Lung (tissue), 12 donors: Measurements from ENCODE around the gene MLEC. TPM values are rescaled to one million over a fixed set of nuclear protein-coding genes. Genes with fewer than 3 reads are reported as not detected.

Experiments used
- ATAC-seq: fragments of 200-7000 bp; cut with Tn5 transposase; one replicate; pipeline ENCODE4 v1.9.1; 2020; ENCODE audit warnings: moderate number of reproducible peaks; ENCODE audit not compliant: insufficient read depth, low FRiP score
- DNase-seq, 3 donors: peaks; one replicate each; pipeline ENCODE4 v3.0.0-alpha.2; 2013 to 2017
- H3K27ac ChIP-seq, 2 donors: one replicate each; pipeline ENCODE4 v1.5.1; 2013; ENCODE audit warnings: mild to moderate bottlenecking in 2 of 2, moderate library complexity in 2 of 2, control low read depth in 1 of 2, inconsistent platforms in 1 of 2, low read depth in 1 of 2, low read length in 1 of 2
- H3K27me3 ChIP-seq, 3 donors: one replicate each; pipeline ENCODE4 v1.5.1; 2013; ENCODE audit warnings: low read length in 2 of 3; ENCODE audit not compliant: control insufficient read depth in 3 of 3, insufficient read depth in 3 of 3
- H3K36me3 ChIP-seq, 4 donors: one replicate each; pipeline ENCODE4 v1.5.1; 2013; ENCODE audit warnings: low read length in 4 of 4, mild to moderate bottlenecking in 1 of 4, moderate library complexity in 1 of 4; ENCODE audit not compliant: control insufficient read depth in 4 of 4, insufficient read depth in 4 of 4
- H3K4me1 ChIP-seq, 5 donors: one replicate each; pipeline ENCODE4 v1.5.1; 2013; ENCODE audit warnings: low read length in 5 of 5, mild to moderate bottlenecking in 2 of 5, moderate library complexity in 1 of 5; ENCODE audit not compliant: control insufficient read depth in 5 of 5, insufficient read depth in 5 of 5
- H3K4me3 ChIP-seq: one replicate; pipeline ENCODE4 v1.5.1; 2013; ENCODE audit warnings: mild to moderate bottlenecking, control low read depth, moderate library complexity
- H3K9ac ChIP-seq, 2 donors: one replicate each; pipeline ENCODE4 v1.5.1; 2013; ENCODE audit warnings: low read length in 2 of 2, control low read depth in 1 of 2; ENCODE audit not compliant: insufficient read depth in 1 of 2
- H3K9me3 ChIP-seq, 4 donors: one replicate each; pipeline ENCODE4 v1.5.1; 2013; ENCODE audit warnings: low read length in 3 of 4, mild to moderate bottlenecking in 1 of 4, moderate library complexity in 1 of 4; ENCODE audit not compliant: control insufficient read depth in 4 of 4, insufficient read depth in 3 of 4
- WGBS, 2 donors: extraction: QIAGEN DNeasy Blood & Tissue Kit; methylation state at CpG; one replicate each; pipeline ENCODE4 v1.1.7; 2013; 5-methylcytosine and 5-hydroxymethylcytosine counted together
- polyA plus RNA-seq, 2 donors: library from polyadenylated mRNA; stranded (reverse); fragments of 200-250 nt; gene quantifications; one replicate each; pipeline ENCODE4 v1.2.1, GENCODE V29; 2013
- total RNA-seq, 2 donors: library from RNA; depleted of rRNA in 1 of 2; stranded (reverse); fragments of >200 nt in 1 of 2; gene quantifications; one replicate each; pipeline ENCODE4 v1.2.1, GENCODE V29; 2014 to 2021
- TF ChIP-seq, protein P1 (sequence below): IDR thresholded peaks from 2 replicates; pipeline ENCODE4 v1.5.1; 2012; ENCODE audit warnings: mild to moderate bottlenecking; ENCODE audit errors: control extremely low read depth, extremely low read depth
- donor health status: control.
- donor health status: control.
- donor health status: Bipolar disorder and iron deficiency.
- donor health status: healthy.
- donor health status: DM: yes; HTN: yes; CAD: no.

MLEC gene
- total and polyA plus RNA-seq, 4 donors, result 34.1 to 161 (median 53.7) TPM

DNA sequence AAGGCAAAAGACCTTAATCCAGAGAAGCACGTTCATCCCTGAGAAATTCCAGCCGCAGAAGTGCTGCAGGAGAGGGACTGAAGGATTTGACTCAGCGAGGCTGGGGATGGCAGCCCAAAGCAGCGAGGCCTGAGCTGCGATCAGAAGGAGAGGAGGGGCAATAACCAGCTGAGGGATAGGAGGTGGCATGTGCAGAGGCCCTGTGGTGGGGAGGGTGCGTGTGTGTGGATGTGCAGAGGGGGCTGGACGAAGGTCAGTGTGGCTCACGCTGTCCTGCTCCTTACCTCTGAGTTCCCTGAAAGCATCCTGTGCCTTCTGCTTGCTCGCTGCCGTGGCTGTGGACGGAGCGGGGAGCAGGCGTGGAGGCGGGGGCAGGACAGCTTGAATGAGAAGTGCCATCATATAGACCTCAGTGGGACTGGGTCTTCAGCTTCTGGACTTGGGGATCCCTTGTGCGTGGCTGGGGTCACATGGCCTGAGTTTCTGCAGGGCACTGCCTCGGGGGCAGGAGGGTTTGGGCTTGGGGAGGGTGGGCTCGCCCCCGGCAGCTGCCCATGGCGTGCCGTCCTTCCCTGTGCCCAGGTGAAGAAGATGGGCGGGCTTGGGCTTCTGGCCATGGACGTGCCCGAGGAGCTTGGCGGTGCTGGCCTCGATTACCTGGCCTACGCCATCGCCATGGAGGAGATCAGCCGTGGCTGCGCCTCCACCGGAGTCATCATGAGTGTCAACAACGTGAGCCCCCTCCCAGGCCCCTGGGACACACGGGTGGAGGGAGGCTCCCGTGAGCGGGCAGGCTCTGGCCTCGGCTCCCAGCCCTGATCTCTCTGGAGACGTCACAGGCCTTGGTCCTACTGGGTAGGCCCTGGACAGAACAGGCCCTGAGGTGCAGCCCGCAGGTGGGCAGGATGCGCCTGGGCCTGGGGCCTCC, 49.7 kb downstream of the MLEC start:
- H3K9me3 ChIP-seq, result no peaks in the 10 kb centered on the region
- WGBS, 2 donors, result 93 to 96% methylated on average over 38 of the region's 38 CpGs
- no peak overlapping the region for H3K27ac ChIP-seq
- H3K4me1 ChIP-seq, result no peaks in the 10 kb centered on the region
- H3K9ac ChIP-seq, result no peak overlapping the region
- no peaks in the 10 kb centered on the region for H3K27me3 ChIP-seq
- DNase-seq (no peak), ATAC-seq (no peak)
- TF ChIP-seq, protein P1, sequence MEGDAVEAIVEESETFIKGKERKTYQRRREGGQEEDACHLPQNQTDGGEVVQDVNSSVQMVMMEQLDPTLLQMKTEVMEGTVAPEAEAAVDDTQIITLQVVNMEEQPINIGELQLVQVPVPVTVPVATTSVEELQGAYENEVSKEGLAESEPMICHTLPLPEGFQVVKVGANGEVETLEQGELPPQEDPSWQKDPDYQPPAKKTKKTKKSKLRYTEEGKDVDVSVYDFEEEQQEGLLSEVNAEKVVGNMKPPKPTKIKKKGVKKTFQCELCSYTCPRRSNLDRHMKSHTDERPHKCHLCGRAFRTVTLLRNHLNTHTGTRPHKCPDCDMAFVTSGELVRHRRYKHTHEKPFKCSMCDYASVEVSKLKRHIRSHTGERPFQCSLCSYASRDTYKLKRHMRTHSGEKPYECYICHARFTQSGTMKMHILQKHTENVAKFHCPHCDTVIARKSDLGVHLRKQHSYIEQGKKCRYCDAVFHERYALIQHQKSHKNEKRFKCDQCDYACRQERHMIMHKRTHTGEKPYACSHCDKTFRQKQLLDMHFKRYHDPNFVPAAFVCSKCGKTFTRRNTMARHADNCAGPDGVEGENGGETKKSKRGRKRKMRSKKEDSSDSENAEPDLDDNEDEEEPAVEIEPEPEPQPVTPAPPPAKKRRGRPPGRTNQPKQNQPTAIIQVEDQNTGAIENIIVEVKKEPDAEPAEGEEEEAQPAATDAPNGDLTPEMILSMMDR, result no peak
- peaks cover 0 to 21% (median 0%) of the 10 kb centered on the region in 4 donors for H3K36me3 ChIP-seq
- H3K4me3 ChIP-seq, result no peak overlapping the region

DNA sequence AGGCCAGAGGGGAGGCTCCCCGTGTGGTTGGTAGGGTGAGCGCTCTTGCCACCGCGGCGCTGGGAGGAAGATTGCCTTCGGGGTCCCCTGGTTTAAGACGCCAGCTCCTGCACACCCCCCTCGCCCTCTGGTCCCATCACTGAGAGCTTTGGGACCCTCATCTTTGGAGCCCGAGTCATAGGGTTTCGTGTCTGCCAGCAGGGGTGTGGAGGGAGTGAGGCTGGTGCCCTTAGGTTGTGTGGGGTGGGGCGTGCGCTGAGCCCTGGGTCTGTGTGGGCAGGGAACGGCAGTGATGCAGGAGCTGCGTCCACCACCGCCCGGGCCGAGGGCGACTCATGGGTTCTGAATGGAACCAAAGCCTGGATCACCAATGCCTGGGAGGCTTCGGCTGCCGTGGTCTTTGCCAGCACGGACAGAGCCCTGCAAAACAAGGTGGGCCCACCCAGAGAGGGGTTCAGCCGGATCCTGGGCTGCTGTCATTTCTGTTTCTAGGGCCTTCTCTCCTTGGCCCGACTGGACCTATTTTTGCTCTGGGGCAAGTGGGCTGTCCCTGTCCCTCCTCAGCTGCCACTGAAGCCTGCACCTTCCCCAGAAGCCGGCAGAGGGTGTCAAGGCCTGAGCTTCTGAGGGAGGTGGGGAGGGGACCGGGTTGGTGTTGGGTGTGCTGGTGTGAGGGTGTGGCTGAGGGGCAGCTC, 50.8 kb downstream of the MLEC start:
- Histone ChIP-seq H3K36me3 (peaks cover 0 to 21% (median 0%) of the 10 kb centered on the region in 4 donors), H3K27me3 (no peaks in the 10 kb centered on the region), H3K9me3 (no peaks in the 10 kb centered on the region), H3K4me3 (no peak overlapping the region), H3K27ac (no peak overlapping the region), H3K9ac (no peak overlapping the region), H3K4me1 (no peaks in the 10 kb centered on the region)
- 93 to 94% methylated on average over 25 of the region's 25 CpGs for WGBS, 2 donors
- DNase-seq (no peak), ATAC-seq (no peak)
- TF ChIP-seq, protein P1, result no peak

DNA sequence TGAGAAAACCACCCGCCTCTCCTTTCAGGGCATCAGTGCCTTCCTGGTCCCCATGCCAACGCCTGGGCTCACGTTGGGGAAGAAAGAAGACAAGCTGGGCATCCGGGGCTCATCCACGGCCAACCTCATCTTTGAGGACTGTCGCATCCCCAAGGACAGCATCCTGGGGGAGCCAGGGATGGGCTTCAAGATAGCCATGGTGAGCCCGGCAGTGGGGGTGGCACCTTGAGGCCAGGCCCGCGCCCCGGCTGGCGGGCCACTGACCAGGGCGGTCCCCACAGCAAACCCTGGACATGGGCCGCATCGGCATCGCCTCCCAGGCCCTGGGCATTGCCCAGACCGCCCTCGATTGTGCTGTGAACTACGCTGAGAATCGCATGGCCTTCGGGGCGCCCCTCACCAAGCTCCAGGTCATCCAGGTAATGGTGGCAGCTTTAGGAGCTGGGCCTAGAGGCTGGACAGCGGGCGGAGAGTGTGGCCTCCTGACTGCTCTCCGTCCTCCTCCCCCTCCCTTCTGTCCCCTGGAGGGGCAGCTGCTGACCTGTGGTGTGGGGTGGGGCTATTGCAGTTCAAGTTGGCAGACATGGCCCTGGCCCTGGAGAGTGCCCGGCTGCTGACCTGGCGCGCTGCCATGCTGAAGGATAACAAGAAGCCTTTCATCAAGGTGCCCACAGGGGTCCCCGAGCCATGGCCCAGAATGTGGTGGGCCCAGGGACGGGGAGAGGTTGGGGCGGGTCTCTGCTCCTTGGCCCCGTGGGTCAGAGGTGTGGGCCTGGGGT, 51.5 kb downstream of the MLEC start:
- TF ChIP-seq, protein P1, result no peak
- DNase-seq, result no peak
- 93 to 94% methylated on average over 31 of the region's 31 CpGs for WGBS, 2 donors
- Histone ChIP-seq H3K36me3 (peaks cover 0 to 21% (median 0%) of the 10 kb centered on the region in 4 donors), H3K27me3 (no peaks in the 10 kb centered on the region), H3K4me3 (no peak overlapping the region), H3K27ac (no peak overlapping the region), H3K9me3 (no peaks in the 10 kb centered on the region), H3K9ac (no peak overlapping the region), H3K4me1 (no peaks in the 10 kb centered on the region)
- ATAC-seq, result no peak
